NCI-H1105 (cell line): ENCODE measurements around the gene DOCK2.

Experiments used
- DNase-seq: peaks from one replicate; lab custom pipeline; 2025; lab: John Stamatoyannopoulos, UW

DOCK2 gene

DNA sequence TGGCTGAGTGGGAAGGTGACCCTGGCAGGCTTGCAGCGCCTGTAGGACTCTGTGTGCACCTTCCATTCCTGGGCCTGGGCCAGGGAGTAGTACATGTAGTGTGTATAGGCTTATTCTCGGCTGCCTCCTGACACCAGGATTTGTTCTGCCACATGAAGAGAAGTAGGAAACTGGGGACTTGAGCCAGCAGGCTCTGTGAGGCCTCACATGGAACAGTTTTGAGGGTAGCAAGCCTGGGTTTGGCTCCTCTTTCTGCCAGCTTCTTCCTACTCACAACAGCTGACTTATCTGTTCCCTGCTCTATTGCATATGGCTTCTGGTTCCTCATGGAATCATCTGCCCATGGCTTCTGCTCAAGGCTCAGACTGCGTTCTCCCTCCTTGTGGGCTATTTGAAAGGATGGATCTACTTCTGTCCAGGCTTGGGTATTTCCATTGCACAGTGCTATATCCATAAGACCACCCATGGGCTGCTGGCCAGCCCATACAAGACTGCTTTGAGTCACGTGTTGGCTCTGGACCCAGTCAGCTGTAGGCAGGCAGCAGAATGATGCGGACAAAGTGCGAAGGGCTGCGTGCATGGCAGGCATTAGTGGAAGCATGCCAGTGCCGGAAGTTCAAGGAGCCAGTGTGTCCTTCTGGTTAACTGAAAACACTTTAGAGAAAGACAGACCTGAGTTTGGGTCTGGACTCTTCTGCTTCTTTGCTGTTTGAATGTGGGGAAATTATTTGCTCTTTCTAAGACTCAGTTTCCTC is 354.2 kb downstream of the DOCK2 start:
- no peak for DNase-seq

DNA sequence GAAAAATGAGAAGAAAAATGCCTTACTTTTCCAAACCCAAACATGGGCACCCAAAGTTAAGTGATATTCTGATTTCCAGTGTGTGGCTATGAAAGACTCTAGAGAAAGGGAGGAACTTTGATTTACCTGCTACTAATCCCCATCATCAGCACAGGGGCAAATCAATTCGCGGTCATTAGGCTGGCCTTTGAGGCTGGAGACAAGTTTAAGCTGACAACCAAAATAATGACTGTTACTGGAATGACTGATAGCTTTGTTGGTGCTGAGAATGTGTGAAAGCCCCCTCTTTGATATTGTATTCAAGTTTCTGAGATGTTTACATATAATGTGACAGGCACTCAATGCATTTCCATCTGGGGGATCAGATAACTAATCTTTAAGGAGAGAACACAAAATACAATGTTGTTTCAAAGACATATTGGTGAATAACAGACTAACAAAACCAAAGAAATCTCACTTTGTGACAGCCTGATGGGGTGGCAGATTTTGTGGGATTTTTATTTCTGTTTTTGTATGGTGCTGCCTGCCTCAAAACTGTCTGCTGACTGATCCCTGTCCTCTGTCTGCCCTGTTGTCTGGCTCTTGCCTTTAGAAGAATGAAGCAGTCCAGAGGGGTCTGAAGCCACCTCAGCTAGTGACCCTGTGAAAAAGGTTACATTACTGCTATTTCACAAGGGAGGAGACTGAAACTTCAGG is 355.9 kb downstream of the DOCK2 start:
- no peak for DNase-seq

DNA sequence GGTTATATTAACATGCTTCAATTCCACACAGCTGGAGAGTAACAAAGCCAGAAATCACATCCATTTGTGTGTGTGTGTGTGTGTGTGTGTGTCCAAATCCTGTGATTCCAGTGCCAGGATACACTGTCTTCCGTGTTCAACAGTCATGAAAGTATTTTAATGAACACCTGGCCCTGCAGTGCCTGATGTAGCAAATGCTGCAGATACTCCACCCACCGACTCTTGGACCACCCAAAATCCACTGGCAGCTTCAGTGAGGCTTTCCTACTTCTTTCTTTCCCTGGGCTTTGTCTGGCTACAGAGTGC is 356.4 kb downstream of the DOCK2 start:
- no peak for DNase-seq

DNA sequence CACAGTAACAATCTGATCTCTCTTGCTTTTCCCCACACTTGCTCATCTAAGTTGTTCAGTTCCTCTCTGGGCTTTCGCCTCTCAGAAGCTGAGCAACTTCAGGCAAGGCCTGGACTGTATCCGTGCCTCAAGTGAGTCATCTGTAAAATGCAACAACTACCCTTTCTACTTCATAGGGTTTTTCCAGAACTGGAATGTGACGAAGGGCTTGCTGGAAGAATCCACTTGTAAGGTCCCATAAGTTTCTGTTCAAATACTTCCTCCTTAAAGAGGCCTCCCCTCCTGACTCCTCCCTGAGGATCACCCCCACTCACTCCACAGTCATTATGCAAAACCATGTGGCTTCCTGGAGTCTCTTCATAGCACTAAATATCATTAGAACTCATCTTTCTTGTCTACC is 360.7 kb downstream of the DOCK2 start:
- no peak for DNase-seq

DNA sequence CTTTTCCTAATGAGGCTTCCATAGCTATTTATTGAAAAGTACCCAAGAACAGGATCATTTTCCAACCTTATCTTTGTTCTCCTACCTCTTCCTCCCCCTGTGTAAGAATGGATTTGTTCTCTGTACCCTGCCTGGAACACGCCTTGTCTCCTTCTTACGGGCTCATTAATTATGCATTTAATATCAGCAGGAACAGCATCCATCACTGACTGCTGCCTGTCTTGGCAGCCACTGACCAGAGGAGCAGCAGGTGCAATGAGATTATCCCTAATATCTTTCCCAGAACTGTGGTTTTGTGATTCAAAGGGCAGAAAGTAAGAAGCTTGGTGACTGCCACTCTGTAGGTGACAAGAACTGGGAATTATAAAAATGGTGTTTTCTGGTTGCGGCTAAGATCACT is 362.5 kb downstream of the DOCK2 start:
- DNase-seq = no peak

DNA sequence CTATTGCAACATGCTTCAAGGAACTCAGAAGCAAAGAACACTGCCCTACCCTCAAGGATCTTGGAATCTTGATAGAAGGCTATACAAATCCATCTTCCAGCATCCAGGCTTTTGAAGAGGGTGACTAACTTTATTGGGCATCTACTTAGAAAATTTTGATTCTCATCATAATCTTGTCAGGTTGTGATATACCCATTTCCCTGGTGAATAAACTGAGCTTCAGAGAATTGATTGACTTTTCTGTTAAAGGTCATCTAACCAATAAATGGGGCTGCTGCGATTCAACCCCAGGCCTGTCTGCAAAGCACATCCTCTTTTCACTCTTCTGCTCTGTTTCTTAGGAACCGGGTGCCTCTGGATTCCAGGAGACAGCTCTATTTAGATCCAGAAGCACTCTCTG is 363.1 kb downstream of the DOCK2 start:
- no peak for DNase-seq

DNA sequence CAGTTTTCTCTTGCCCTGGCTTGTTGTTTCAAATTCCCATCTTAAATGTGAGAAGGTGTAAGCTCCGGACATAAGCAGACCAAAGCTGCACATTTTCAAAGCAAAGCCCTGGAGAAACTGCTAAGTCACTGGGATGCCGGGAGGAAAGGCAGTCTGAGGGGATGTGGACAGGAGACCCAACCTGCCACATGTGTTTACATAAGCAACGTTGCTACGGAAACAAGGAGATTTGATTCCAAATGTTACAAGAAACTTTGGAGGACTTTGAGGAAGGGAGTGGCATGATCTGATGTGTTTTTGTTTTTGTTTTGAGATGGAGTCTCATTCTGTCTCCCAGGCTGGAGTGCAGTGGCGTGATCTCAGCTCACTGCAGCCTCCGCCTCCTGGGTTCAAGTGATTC is 368.9 kb downstream of the DOCK2 start:
- DNase-seq = no peak

DNA sequence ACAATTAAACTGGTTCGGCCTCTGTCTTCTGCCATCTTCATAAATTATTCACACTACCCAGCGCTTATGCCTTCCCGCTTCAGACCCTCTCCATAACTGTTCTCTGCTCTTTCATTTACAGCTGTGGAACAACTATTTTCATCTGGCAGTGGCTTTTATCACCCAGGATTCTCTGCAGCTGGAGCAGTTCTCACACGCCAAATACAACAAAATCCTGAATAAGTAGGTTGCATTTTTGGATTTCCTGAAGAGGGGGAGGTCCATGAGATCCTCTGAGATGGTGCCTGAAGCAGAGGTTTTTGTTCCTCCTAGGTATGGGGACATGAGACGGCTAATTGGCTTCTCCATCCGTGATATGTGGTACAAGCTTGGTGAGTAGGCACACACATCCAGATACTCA is 371.3 kb downstream of the DOCK2 start:
- DNase-seq = no peak

DNA sequence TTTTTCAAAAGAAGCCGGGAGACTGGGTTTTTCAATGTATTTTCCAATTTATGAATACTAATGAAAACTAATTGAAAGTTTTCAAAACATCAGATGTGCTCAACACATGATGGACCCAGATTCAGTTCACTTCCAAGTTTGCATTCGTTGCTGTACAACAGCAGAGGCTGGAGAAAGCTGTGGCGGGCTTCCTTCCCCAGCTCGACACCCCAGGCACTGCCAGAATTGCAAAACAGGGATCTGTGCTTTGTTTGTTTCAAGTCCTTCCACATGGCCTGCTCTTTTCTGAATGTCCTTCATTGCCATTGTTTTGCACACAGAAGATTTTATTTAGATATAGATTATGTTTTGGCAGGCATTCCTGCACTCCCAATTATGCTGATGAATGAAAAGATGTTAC is 373.5 kb downstream of the DOCK2 start:
- DNase-seq = no peak

DNA sequence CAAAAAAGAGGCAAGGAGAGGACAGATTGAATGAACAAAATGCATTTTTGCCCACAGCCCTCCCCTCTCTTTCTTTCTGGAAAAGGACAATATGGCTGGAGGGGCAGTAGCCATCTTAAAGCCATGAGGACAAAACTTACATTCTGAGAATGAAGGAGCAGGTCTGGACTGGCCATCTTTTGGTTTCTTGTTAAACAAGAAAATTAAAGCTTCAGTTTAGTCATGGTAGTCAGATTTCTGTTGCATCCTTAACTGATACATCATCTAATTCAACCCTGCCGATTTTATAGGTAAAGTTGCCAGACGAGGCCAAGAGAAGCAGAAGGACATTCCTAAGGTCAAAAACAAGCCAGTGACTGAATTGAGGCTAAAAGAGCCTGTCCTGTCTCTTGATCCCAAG is 374.7 kb downstream of the DOCK2 start:
- no peak for DNase-seq

DNA sequence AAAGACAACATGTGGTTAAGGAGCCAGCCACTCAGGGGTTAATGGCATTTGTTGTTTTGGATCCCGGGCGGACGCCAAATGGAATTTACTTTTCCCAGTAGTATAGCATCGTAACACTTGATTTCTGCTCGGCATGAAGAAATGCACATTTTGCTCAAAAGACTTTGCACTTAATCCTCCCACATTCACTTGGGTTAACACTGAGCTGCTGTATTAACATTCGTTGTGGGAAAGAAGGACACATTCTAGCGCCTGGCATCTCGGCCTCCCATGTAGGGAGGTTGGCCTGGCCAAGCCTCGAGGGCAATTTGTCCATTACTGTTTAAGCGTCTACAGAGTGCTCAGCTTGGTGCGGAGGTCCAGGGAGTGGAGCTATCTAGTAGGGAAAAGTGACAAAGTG is 375.5 kb downstream of the DOCK2 start:
- DNase-seq = no peak

DNA sequence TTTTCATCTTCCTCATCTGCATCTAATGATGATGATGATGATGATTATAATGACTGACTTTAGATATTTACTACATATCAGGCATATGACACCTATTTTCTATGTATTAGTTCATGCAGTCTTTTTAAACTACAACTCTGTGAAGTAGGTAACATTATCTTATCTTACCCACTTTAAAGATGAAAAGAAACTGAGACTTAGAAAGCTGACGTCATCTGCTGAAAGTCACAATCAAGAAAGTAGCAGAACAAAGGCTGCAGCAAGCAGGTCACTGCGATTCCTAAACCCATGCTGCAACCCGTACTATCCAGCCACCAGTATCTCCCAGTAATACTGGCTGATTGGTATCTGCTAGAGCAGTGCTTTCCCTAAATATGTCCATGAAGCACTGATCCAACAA is 383.3 kb downstream of the DOCK2 start:
- DNase-seq = no peak

DNA sequence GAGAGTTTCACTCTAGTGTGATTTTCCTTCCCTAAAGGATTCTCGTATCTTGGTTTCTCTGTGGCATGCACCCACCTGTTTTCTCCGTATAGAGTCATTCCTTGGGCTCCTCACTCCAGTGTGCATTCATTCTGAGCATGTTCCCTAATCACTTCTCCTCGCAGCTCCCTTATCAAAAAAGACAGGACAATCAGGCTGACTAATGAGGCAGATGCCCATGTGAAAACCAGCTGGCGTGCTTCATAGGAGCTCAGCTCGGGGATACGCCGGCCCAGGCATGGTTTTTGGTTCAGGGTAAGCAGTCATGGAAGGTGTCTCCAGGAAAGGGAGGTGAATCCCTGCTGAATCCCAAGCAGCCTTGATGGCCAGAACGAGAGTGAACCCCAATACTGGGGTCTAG is 384.4 kb downstream of the DOCK2 start:
- DNase-seq = no peak

DNA sequence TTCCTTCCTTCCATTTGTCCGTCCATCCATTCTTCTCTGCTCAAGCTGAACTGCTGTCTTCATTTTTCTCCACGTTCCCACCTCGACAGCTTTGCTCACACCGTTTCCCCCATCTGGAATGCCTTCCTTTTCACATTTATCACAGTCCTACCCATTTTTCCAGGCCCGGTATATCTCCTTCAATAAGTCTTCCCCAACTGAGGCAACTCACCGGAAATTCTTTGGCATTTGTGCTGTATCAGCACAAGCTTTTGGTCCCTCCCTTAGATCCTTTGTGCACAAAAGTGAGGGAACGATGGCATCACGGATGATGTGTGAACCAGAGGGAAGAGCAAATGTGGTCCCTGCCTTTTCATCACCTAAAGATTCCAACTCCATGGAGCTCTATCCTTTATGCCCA is 388.8 kb downstream of the DOCK2 start:
- DNase-seq = no peak

DNA sequence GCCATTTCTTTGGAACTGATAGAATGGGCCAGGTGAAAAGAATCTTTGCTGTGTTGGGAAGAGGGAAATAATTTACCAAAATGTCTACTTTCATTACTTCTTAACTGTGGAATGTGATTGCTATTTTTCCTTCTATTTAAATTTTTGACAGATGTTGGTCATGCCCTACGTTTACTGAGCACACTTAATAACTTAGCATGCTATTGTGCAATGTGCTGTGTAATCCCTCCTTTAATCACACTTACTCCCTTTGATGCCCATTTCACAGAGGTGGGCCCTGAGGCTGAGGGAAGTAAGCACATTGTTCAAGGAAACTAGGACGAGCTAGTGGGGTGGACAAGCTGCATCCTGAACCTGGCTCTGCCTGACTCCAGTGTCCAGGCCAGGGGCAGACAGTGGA is 391.0 kb downstream of the DOCK2 start:
- no peak for DNase-seq

DNA sequence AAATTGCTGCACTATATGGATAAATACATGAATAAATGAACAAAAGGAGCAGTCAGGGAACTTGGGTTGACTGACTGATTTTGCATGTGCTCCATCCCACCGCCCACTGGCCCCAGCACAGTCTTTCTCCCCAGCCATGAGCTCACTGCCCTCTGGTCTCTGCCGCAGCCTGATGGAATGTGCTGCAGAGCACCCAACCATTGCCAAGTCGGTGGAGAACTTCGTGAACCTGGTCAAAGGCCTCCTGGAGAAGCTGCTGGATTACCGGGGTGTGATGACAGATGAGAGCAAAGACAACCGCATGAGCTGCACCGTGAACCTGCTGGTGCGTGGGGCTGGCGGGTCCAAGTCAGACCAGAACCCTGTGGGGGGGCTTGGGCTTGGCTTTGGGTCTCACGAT is 397.2 kb downstream of the DOCK2 start:
- DNase-seq = no peak

DNA sequence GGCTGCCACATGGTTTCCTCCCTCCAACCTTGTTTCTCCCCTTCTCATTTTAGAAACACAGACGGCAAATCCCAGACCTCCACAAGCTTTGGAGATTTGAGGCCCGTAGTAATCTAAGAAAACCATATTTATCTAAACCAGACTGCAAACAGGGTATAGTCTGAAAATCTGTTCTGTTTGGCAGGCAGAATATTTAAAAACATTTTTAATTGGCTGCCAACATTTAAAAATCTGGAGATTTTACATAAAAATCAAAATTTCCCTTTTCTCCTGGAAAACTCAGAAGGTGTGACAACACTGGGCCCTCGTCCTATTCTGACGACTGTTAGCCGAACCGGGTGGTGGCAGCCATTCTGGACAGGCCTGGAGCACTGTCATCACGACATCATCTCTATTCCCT is 401.2 kb downstream of the DOCK2 start:
- no peak for DNase-seq

DNA sequence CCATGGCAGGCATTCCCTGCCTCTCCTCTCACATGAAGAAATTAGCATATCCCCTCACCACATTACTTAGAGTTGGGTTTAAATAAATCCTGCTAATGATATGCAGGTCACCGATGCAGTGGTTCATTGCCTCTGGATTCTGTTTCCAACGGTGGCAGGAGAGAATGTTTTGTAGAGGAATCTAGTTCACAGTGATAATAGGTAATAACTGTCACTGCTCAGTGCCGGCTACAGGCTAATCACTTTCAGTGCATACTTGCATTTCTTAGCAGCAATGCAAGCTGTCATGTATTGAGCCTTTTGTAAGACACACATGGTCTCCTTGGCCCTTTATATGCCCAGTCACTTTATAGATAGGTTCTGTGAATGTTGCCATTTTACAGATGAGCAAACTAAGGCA is 402.8 kb downstream of the DOCK2 start:
- no peak for DNase-seq

DNA sequence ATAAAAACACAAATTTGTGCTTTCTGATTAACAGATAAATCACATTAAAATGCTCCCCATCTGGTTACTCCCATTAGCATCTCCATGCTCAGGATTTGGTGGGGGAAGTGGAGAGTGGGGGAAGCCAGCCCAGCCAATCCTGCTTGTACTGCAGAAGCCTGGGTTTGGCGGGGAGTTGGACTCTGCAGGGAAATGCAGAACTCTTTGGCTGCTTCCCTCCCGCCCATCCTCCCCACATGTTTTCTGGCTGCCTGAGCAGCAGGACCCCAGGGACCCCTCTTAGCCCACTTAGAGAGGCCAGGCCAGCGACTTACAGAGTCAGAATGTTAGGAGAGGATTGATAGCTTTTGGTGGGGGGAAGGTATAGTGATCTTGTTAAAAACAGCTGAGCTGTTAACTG is 409.2 kb downstream of the DOCK2 start:
- DNase-seq = no peak

DNA sequence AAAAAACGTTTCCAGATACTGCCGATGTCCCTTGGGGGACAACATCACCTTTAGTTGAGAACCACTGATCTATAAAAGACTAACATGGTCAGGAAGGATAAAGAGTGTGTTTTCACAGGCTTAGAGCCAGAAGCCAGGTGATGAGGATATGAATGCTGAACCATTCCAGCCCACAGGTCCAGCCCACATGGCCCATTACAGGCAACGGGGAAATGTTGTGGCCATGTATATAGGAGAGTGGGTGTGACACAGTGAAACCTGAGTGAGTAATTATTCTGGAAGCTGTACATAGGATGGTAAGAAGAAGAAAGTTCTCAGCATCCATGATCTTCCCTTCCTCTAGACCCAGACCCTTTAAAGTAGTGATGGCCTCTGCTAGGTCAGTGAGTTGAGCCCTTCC is 412.6 kb downstream of the DOCK2 start:
- no peak for DNase-seq

DNA sequence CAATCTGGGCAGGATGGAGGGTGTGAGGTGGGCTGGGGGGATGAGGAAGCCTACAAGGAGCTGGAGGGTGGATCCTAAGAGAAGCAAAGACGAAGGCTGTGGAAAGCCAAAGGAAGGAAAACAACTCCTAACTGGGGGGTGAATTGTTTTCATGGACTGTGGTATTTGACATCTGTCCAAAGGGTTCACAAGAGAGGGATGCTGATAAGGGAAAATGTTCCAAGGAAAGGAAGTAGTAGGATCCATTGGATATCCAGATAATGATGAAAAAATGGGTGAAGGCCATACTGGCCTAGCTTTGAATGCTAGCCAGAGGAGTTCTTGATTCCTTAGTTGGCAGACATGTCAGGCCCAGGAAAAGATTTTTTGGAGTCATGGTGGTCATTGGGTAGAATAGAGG is 416.8 kb downstream of the DOCK2 start:
- DNase-seq = no peak

DNA sequence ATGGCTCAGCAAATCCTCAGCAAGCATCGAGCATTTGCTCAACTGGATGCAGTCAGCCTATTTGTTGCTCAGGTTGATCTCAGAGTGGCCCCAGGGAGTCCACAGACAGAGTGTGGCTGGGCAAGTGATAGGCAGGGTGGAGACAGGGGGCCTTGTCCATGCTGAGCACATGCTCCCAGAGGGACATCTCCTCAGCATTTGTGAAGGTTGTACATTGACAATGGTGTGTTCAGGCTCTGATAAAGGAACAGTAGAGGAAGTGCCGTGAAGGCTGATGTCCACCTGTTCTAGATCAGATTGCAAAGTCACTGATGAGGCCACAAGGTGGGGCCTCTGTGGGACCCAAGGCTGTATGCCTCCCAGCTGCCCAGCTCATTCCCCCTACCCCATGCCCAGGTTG is 418.5 kb downstream of the DOCK2 start:
- DNase-seq = no peak

DNA sequence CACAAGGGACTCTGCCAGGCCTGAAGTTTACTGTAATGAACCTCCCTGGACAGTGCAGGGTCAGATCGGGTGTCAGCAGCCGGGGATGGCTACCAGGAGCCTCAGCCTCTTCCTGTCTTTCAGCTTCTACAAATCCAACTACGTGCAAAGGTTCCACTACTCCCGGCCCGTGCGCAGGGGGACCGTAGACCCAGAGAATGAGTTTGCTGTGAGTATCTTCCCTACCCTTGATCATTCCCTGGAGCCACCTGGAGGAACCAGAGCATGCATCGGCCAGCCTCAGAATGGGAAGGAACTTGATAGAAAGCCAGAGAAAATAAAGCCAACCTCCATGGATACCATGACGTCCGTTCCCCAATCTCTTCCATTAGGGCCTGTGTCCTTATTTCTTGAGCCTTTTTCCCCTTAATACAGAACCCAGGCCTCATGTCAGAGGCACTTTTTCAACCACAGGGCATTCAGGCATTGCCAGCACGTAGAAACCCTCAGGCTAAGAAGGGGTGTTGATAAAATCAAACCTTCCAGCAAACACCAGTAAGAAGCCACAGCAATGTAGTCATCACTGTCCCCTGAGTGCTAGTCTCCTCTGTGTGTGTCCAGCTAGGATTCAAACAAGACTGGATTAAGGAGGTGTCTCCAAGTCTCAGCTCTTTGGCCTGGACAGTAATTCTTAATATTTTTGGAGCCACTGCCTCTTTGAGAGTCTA is 419.6 kb downstream of the DOCK2 start:
- DNase-seq = no peak

DNA sequence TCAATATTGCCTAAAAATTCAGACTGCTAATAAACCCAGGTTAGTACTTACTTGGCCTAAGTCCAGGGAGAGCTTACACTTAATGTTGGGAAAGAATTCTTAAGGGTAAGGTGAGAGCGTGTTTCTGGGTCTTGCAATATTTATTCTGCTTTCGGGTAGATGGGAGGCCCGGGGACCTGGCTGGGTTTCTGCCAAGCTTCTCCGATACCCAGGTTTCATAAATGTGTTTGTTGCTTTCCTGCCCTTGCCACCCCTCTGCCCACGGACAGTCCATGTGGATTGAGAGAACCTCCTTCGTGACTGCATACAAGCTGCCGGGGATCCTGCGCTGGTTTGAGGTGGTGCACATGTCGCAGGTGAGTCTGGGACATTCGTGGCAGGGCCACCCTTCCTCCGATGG is 420.2 kb downstream of the DOCK2 start:
- DNase-seq = no peak
